GM21390 (cell line): Measurements from ENCODE around the gene ACSL6.
"Not testable (repeated sequence)": the region's sequence is repeated elsewhere in the genome, so short reads cannot be mapped to it uniquely, and the experiment has no call there.

ENCODE experiments used
- ATAC-seq: cut with Tn5 transposase; IDR thresholded peaks from one replicate; pipeline ENCODE4 v1.9.1; 2021; ENCODE audit not compliant: unreplicated experiment

The ACSL6 gene

GRCh38 chr5:131950706-131951105 lies 60.8 kb downstream of the ACSL6 start:
- no peak for ATAC-seq

- ATAC-seq = no peak
Measured at GRCh38 chr5:131947445-131947844, 64.0 kb downstream of the ACSL6 start.

GRCh38 chr5:131945551-131946168 lies 65.8 kb downstream of the ACSL6 start, which contains the start of gene MEIKIN:
MEIKIN (minus strand) TSS chr5:131945663; CDS start chr5:131945505, 158 bp downstream.
- no peak for ATAC-seq

- ATAC-seq = no peak
Measured at GRCh38 chr5:131944702-131945550, 66.5 kb downstream of the ACSL6 start.

GRCh38 chr5:131943916-131944315 lies 67.5 kb downstream of the ACSL6 start:
- no peak for ATAC-seq

- ATAC-seq = no peak
Measured at GRCh38 chr5:131942016-131942415, 69.4 kb downstream of the ACSL6 start.

GRCh38 chr5:131939690-131940345 lies 71.6 kb downstream of the ACSL6 start:
- ATAC-seq = no peak

GRCh38 chr5:131932235-131932634 lies 79.2 kb downstream of the ACSL6 start:
- no peak for ATAC-seq

- no peak for ATAC-seq
Measured at GRCh38 chr5:131928957-131929356, 82.5 kb downstream of the ACSL6 start.

- ATAC-seq = no peak
Measured at GRCh38 chr5:131926168-131926567, 85.3 kb downstream of the ACSL6 start.

GRCh38 chr5:131916481-131916880 lies 95.0 kb downstream of the ACSL6 start:
- ATAC-seq = no peak

- no peak for ATAC-seq
Measured at GRCh38 chr5:131914472-131914871, 97.0 kb downstream of the ACSL6 start.

GRCh38 chr5:131913603-131914002 lies 97.9 kb downstream of the ACSL6 start:
- ATAC-seq = no peak

- ATAC-seq = no peak
Measured at GRCh38 chr5:131906668-131907067, 104.8 kb downstream of the ACSL6 start.

- ATAC-seq = not testable (repeated sequence)
Measured at GRCh38 chr5:131902266-131902665, 109.2 kb downstream of the ACSL6 start.
